Transverse colon (tissue), 3 donors: ENCODE data around the gene WDR17.

ENCODE experiments used
- EP300 ChIP-seq: sonication (generic); formaldehyde crosslinking; IDR thresholded peaks from one replicate; pipeline ENCODE4 v1.6.1; 2017; ENCODE audit warnings: antibody characterized with exemption, low read depth
- POLR2A ChIP-seq: fragments of 450-650 bp; IDR thresholded peaks from one replicate; pipeline ENCODE4 v1.6.1; 2016; ENCODE audit warnings: antibody characterized with exemption, mild to moderate bottlenecking, moderate library complexity
- TF ChIP-seq, protein P1 (sequence below), 5 experiments: fragments of 200-600 bp in 3 of 5; fragments of 450-650 bp in 2 of 5; sonication (generic) in 3 of 5; IDR thresholded peaks; 1 replicate in 2 of 5; 2 replicates in 3 of 5; pipeline ENCODE4 v1.5.1; 2016 to 2017; ENCODE audit warnings: antibody characterized with exemption in 5 of 5, inconsistent platforms in 3 of 5, mild to moderate bottlenecking in 2 of 5, moderate library complexity in 1 of 5

GRCh38 chr4:176210579-176211296, 145.1 kb downstream of the WDR17 start:
- TF ChIP-seq, protein P1, sequence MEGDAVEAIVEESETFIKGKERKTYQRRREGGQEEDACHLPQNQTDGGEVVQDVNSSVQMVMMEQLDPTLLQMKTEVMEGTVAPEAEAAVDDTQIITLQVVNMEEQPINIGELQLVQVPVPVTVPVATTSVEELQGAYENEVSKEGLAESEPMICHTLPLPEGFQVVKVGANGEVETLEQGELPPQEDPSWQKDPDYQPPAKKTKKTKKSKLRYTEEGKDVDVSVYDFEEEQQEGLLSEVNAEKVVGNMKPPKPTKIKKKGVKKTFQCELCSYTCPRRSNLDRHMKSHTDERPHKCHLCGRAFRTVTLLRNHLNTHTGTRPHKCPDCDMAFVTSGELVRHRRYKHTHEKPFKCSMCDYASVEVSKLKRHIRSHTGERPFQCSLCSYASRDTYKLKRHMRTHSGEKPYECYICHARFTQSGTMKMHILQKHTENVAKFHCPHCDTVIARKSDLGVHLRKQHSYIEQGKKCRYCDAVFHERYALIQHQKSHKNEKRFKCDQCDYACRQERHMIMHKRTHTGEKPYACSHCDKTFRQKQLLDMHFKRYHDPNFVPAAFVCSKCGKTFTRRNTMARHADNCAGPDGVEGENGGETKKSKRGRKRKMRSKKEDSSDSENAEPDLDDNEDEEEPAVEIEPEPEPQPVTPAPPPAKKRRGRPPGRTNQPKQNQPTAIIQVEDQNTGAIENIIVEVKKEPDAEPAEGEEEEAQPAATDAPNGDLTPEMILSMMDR (IDR thresholded peaks at IDR 0.05), result no peak
- TF ChIP-seq POLR2A (no peak), EP300 (no peak)
